SK-N-SH treated with all-trans-retinoic acid at 6 μM for 48 hours (cell line): ENCODE measurements around the gene UNC5B.

Experiments
- ARNTL ChIP-seq: fragments of 450-650 bp; formaldehyde crosslinking; IDR thresholded peaks from 2 replicates; pipeline ENCODE4 v1.5.0; 2020; ENCODE audit warnings: low read depth, mild to moderate bottlenecking, moderate library complexity, borderline replicate concordance
- BACH2 ChIP-seq: fragments of 250-450 bp; sonication (Bioruptor Pico); IDR thresholded peaks from 2 replicates; pipeline ENCODE4 v1.9.0; 2021; ENCODE audit warnings: mild to moderate bottlenecking, borderline replicate concordance
- ESRRG ChIP-seq: fragments of 250-450 bp; sonication (Bioruptor Pico); IDR thresholded peaks from 2 replicates; pipeline ENCODE4 v1.6.1; 2021; ENCODE audit warnings: mild to moderate bottlenecking
- PPARA ChIP-seq: fragments of 250-450 bp; sonication (Bioruptor Pico); IDR thresholded peaks from 2 replicates; pipeline ENCODE4 v1.5.0; 2020; ENCODE audit warnings: mild to moderate bottlenecking, borderline replicate concordance
- RARB ChIP-seq: fragments of 250-450 bp; sonication (Bioruptor Pico); IDR thresholded peaks from 2 replicates; pipeline ENCODE4 v1.8.0; 2021; ENCODE audit warnings: mild to moderate bottlenecking, moderate library complexity
- TCF4 ChIP-seq: fragments of 250-450 bp; sonication (Bioruptor Pico); IDR thresholded peaks from 2 replicates; pipeline ENCODE4 v1.8.0; 2021; ENCODE audit warnings: mild to moderate bottlenecking, moderate library complexity, borderline replicate concordance
- ZC3H10 ChIP-seq: fragments of 250-450 bp; sonication (Bioruptor Pico); IDR thresholded peaks from 2 replicates; pipeline ENCODE4 v1.5.1; 2021; ENCODE audit warnings: mild to moderate bottlenecking, moderate library complexity
- ZFP3 ChIP-seq: fragments of 250-450 bp; sonication (Bioruptor Pico); IDR thresholded peaks from 2 replicates; pipeline ENCODE4 v1.5.0; 2020; ENCODE audit warnings: mild to moderate bottlenecking, moderate library complexity
- ZFP30 ChIP-seq: fragments of 450-650 bp; formaldehyde crosslinking; IDR thresholded peaks from 2 replicates; pipeline ENCODE4 v1.5.0; 2022; ENCODE audit warnings: mild to moderate bottlenecking, moderate library complexity
- ZNF565 ChIP-seq: fragments of 450-650 bp; formaldehyde crosslinking; conservative IDR thresholded peaks from 2 replicates; pipeline ENCODE4 v1.5.0; 2020; ENCODE audit warnings: low read depth, mild to moderate bottlenecking, moderate library complexity
- ZNF8 ChIP-seq: fragments of 450-650 bp; formaldehyde crosslinking; IDR thresholded peaks from 2 replicates; pipeline ENCODE4 v1.5.0; 2020; ENCODE audit warnings: mild to moderate bottlenecking, moderate library complexity
- TF ChIP-seq, protein P1 (sequence below): fragments of 250-450 bp; sonication (Bioruptor Pico); IDR thresholded peaks from 2 replicates; pipeline ENCODE4 v1.8.0; 2020; ENCODE audit warnings: mild to moderate bottlenecking, moderate library complexity, borderline replicate concordance
- TF ChIP-seq, protein P2 (sequence below): fragments of 250-450 bp; sonication (Bioruptor Pico); IDR thresholded peaks from 2 replicates; pipeline ENCODE4 v1.5.1; 2020; ENCODE audit warnings: low read depth, mild to moderate bottlenecking, moderate library complexity

DNA sequence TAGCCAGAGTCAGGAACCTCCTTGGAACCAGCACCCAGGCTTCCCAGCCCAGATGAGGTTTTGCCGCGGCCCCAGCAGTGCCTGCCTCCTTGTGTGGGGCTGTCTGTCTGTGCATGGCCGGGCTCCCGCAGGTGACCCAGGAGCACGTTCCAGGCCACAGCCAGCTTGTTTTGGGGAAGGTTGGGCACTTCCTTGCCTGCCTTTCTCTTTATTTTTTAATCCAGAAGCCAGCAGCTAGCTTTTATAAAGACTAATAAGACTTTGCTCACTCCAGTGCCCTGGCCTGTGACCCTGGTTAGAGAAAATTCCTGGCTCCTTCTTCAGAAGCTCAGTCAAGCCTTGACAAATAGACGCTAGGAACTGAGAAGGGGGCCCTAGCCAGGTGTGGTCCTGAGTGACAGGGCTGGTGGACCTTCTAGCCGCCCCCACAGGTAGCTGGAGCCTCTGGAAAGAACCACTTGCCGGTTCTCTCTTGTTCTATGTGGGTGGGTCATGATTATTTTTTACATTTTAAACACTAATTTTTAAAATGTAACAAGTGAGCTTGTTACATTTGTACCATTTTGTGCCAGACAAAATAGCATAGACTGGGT lies 107.5 kb downstream of the UNC5B start:
- no peak for TF ChIP-seq RARB
- no peak for TF ChIP-seq ZFP3 (CRISPR knock-in tag)
- no peak for TF ChIP-seq TCF4 (CRISPR knock-in tag)
- no peak for TF ChIP-seq BACH2 (CRISPR knock-in tag)
- no peak for TF ChIP-seq ARNTL (CRISPR knock-in tag)
- TF ChIP-seq, protein P1, sequence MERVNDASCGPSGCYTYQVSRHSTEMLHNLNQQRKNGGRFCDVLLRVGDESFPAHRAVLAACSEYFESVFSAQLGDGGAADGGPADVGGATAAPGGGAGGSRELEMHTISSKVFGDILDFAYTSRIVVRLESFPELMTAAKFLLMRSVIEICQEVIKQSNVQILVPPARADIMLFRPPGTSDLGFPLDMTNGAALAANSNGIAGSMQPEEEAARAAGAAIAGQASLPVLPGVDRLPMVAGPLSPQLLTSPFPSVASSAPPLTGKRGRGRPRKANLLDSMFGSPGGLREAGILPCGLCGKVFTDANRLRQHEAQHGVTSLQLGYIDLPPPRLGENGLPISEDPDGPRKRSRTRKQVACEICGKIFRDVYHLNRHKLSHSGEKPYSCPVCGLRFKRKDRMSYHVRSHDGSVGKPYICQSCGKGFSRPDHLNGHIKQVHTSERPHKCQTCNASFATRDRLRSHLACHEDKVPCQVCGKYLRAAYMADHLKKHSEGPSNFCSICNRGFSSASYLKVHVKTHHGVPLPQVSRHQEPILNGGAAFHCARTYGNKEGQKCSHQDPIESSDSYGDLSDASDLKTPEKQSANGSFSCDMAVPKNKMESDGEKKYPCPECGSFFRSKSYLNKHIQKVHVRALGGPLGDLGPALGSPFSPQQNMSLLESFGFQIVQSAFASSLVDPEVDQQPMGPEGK, result no peak
- TF ChIP-seq, protein P2, sequence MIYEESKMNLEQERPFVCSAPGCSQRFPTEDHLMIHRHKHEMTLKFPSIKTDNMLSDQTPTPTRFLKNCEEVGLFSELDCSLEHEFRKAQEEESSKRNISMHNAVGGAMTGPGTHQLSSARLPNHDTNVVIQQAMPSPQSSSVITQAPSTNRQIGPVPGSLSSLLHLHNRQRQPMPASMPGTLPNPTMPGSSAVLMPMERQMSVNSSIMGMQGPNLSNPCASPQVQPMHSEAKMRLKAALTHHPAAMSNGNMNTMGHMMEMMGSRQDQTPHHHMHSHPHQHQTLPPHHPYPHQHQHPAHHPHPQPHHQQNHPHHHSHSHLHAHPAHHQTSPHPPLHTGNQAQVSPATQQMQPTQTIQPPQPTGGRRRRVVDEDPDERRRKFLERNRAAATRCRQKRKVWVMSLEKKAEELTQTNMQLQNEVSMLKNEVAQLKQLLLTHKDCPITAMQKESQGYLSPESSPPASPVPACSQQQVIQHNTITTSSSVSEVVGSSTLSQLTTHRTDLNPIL, result no peak
- TF ChIP-seq ZNF565 (CRISPR knock-in tag), result no peak
- TF ChIP-seq ZFP30, result no peak
- TF ChIP-seq ZNF8 (CRISPR knock-in tag), result no peak
- TF ChIP-seq ESRRG, result no peak
- TF ChIP-seq PPARA (CRISPR knock-in tag), result no peak
- TF ChIP-seq ZC3H10 (CRISPR knock-in tag), result no peak
